Ectodermal cell (in vitro differentiated cells): Measurements from ENCODE around the gene NCAPD3.

ENCODE experiments used
- H3K27ac ChIP-seq: 2 replicates; pipeline ENCODE4 v1.7.0; 2013; ENCODE audit warnings: mild to moderate bottlenecking, low read depth, low read length; ENCODE audit not compliant: insufficient read depth, poor library complexity, severe bottlenecking
- H3K27me3 ChIP-seq: 2 replicates; pipeline ENCODE4 v1.7.0; 2013; ENCODE audit warnings: mild to moderate bottlenecking, low read length; ENCODE audit not compliant: insufficient read depth, control insufficient read depth, poor library complexity, severe bottlenecking
- H3K36me3 ChIP-seq: one replicate; pipeline ENCODE4 v1.7.0; 2013; ENCODE audit warnings: low read length; ENCODE audit not compliant: control insufficient read depth, insufficient read depth
- H3K4me1 ChIP-seq: one replicate; pipeline ENCODE4 v1.7.0; 2013; ENCODE audit warnings: low read length; ENCODE audit not compliant: control insufficient read depth, insufficient read depth
- H3K4me3 ChIP-seq: 2 replicates; pipeline ENCODE4 v1.7.0; 2013; ENCODE audit warnings: low read depth, low read length, control low read depth; ENCODE audit not compliant: insufficient read depth
- H3K9me3 ChIP-seq: 2 replicates; pipeline ENCODE4 v1.7.0; 2013; ENCODE audit warnings: mild to moderate bottlenecking, low read length, moderate library complexity; ENCODE audit not compliant: control insufficient read depth
- WGBS, 2 experiments: methylation state at CpG; one replicate each; pipeline ENCODE4 v1.1.7; 2013; ENCODE audit warnings: missing lambda C conversion rate in 2 of 2; 5-methylcytosine and 5-hydroxymethylcytosine counted together

NCAPD3 gene

GRCh38 chr11:134253188-134253993 is 29.6 kb upstream of the NCAPD3 start, which contains the start of the genes ACAD8 and THYN1:
Gene ACAD8 (plus strand): TSS chr11:134253568. CDS start chr11:134253601, 33 bp downstream.
Gene THYN1 (minus strand): TSS chr11:134253352. CDS start chr11:134252882, 470 bp downstream.
- Histone ChIP-seq H3K36me3 (peaks cover 30% of the 10 kb centered on the region), H3K4me3 (peak within 1 kb of the TSS; percentile 86), H3K4me1 (peaks cover 9% of the 10 kb centered on the region), H3K27me3 (no peaks in the 10 kb centered on the region), H3K27ac (peak within 1 kb of the TSS; percentile 47), H3K9me3 (no peaks in the 10 kb centered on the region)
- WGBS, 2 experiments: 0 to 1% methylated on average over 70 of the region's 70 CpGs

DNA sequence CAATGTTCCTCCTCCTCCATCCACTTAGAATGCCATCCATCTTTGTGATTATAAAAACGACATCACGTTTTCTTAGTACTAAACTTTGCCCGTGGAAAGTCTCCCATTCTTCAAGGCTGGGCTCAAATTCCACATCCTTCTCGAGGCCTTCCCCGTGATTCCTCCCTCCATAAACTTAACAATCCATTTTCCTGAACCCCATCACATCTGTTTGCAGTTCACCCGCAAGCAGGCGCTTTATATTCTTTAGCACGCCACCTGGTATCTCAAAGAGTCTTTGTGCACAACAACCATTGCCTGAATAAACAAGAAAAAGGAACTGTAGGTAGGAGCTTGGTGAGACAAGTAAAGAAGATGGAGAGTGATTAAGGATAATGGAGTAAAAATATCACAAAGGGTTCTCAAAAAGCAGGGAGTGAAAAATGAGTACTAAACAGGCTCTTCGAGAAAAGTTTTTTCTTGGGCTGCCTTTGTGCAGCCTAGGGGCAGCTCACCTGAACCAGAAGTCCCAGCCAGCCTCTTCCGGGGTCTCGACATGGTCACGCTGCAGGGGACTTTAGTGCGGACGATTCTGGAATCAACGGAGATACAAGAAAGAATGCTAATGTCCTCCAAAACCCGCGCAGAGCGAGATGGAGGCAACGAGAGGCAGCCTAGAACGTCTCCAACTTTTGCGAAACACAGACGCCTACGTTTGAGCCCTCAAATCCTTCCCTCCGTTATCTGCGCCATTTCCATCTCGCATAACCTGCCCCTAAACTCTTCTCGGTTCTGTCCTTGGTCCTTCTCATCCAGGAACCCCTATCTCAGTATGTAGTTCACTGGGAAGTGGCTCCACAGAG is 28.8 kb upstream of the NCAPD3 start:
- H3K9me3 ChIP-seq: no peaks in the 10 kb centered on the region
- peak overlapping the region; percentile 46 for H3K27ac ChIP-seq
- peak overlapping the region; percentile 86 for H3K4me3 ChIP-seq
- no peaks in the 10 kb centered on the region for H3K27me3 ChIP-seq
- H3K4me1 ChIP-seq: peaks cover 9% of the 10 kb centered on the region
- peaks cover 39% of the 10 kb centered on the region for H3K36me3 ChIP-seq
- 19 to 21% methylated on average over 27 of the region's 27 CpGs for WGBS, 2 experiments

- H3K27me3 ChIP-seq: no peaks in the 10 kb centered on the region
- peaks cover 36% of the 10 kb centered on the region for H3K36me3 ChIP-seq
- 91 to 93% methylated on average over 2 of the region's 2 CpGs for WGBS, 2 experiments
- H3K4me3 ChIP-seq: no peak overlapping the region
- no peaks in the 10 kb centered on the region for H3K9me3 ChIP-seq
- peaks cover 9% of the 10 kb centered on the region for H3K4me1 ChIP-seq
- no peak overlapping the region for H3K27ac ChIP-seq
These were observed 26.9 kb upstream of the NCAPD3 start for GRCh38 chr11:134250675-134251074.

- Histone ChIP-seq H3K36me3 (peaks cover 36% of the 10 kb centered on the region), H3K4me1 (peaks cover 9% of the 10 kb centered on the region), H3K9me3 (no peaks in the 10 kb centered on the region), H3K4me3 (no peak overlapping the region), H3K27ac (no peak overlapping the region), H3K27me3 (no peaks in the 10 kb centered on the region)
- 94 to 97% methylated on average over 3 of the region's 3 CpGs for WGBS, 2 experiments
These were observed 26.5 kb upstream of the NCAPD3 start for GRCh38 chr11:134250246-134250645.

GRCh38 chr11:134248910-134249480 is 25.2 kb upstream of the NCAPD3 start:
- no peak overlapping the region for H3K4me3 ChIP-seq
- H3K4me1 ChIP-seq: peaks cover under 1% of the 10 kb centered on the region
- no peak overlapping the region for H3K27ac ChIP-seq
- WGBS, 2 experiments: 93 to 95% methylated on average over 7 of the region's 7 CpGs
- peaks cover 36% of the 10 kb centered on the region for H3K36me3 ChIP-seq
- H3K9me3 ChIP-seq: no peaks in the 10 kb centered on the region
- H3K27me3 ChIP-seq: no peaks in the 10 kb centered on the region

- Histone ChIP-seq H3K36me3 (peaks cover 36% of the 10 kb centered on the region), H3K4me1 (no peaks in the 10 kb centered on the region), H3K9me3 (no peaks in the 10 kb centered on the region)
These were observed 22.9 kb upstream of the NCAPD3 start for GRCh38 chr11:134246678-134247077.

DNA sequence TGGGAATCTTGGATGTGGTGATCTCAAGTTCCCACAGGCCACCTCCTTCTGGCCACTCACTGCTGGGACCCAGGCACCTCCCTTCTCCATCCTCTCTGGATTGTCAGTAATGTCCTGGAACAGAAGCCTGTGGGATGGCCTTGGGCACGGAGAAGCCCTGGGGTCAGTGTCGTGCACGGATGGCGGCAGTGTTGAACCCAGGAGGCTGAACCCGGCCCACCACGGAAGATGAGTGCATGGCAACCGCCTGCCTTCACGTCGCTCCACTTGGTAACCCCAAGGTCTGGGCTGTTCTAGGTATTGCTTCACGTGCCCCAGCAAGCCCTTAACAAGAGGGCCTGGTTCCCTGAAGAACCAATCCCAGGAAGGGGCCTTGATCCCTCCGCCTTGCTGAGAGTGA is 22.3 kb upstream of the NCAPD3 start:
- no peak overlapping the region for H3K27ac ChIP-seq
- no peak overlapping the region for H3K4me3 ChIP-seq
- 90 to 91% methylated on average over 11 of the region's 11 CpGs for WGBS, 2 experiments
- H3K27me3 ChIP-seq: no peaks in the 10 kb centered on the region
- H3K4me1 ChIP-seq: no peaks in the 10 kb centered on the region
- no peaks in the 10 kb centered on the region for H3K9me3 ChIP-seq
- peaks cover 36% of the 10 kb centered on the region for H3K36me3 ChIP-seq

More at GRCh38 chr11:134246678-134247077, 22.9 kb upstream of the NCAPD3 start:
- WGBS, 2 experiments: 83 to 94% methylated on average over 1 to 4 of the region's 4 CpGs
- Histone ChIP-seq H3K27ac (no peak overlapping the region), H3K4me3 (no peak overlapping the region), H3K27me3 (no peaks in the 10 kb centered on the region)

DNA sequence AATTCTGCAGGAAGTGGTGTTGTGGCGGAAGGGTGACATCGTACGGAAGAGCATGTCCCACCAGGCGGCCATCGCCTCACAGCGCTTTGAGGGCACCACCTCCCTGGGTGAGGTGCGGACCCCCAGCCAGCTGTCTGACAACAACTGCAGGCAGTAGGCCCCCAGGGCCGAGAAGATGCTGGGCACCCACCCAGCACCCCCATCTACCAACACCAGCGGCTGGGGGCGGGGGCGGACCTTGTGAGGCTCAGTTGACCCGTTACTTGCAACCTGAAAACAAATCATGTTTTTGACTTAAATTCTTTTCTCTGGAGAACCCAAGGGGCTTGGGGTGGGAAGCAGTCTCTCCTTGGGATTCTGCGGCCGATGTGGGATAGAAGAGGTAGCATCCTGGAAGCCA is 21.7 kb upstream of the NCAPD3 start:
- no peak overlapping the region for H3K27ac ChIP-seq
- peaks cover 30% of the 10 kb centered on the region for H3K36me3 ChIP-seq
- H3K9me3 ChIP-seq: no peaks in the 10 kb centered on the region
- no peak overlapping the region for H3K4me3 ChIP-seq
- WGBS, 2 experiments: 94 to 97% methylated on average over 14 of the region's 14 CpGs
- no peaks in the 10 kb centered on the region for H3K4me1 ChIP-seq
- H3K27me3 ChIP-seq: no peaks in the 10 kb centered on the region

GRCh38 chr11:134244593-134244992 is 20.8 kb upstream of the NCAPD3 start:
- H3K4me3 ChIP-seq: no peak overlapping the region
- no peak overlapping the region for H3K27ac ChIP-seq
- no peaks in the 10 kb centered on the region for H3K9me3 ChIP-seq
- no peaks in the 10 kb centered on the region for H3K27me3 ChIP-seq
- WGBS, 2 experiments: 68 to 79% methylated on average over 7 of the region's 7 CpGs
- H3K4me1 ChIP-seq: no peaks in the 10 kb centered on the region
- peaks cover 25% of the 10 kb centered on the region for H3K36me3 ChIP-seq

DNA sequence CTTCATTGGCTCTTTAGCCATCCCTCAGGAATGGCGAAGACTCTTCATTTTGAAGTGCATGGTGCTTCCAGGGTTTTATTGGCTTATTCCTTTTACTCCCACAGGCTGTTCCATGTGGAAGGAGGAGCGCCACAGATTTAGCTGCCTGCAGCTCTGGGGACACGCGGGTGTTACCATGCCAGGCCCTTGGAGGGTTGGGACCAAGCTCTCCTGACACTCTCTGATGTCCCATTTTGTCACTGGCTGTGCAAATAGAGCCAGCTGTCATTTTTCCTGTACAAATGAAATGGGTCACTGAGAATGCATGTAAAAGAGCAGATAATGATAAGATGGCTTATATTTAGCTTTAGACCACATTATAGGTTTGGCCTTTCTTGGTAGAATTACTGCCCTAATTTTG is 20.1 kb upstream of the NCAPD3 start:
- H3K36me3 ChIP-seq: peaks cover 18% of the 10 kb centered on the region

More for the DNA sequence above, 20.1 kb upstream of the NCAPD3 start:
- H3K27me3 ChIP-seq: no peaks in the 10 kb centered on the region
- H3K27ac ChIP-seq: no peak overlapping the region
- no peaks in the 10 kb centered on the region for H3K4me1 ChIP-seq
- whole genome bisulfite sequencing, 2 experiments: 91 to 95% methylated on average over 4 of the region's 4 CpGs
- no peak overlapping the region for H3K4me3 ChIP-seq
- H3K9me3 ChIP-seq: no peaks in the 10 kb centered on the region
